Peyer's patch (tissue), 4 donors: ENCODE results near the gene ANGPTL4.
"Not testable (repeated sequence)": the region's sequence is repeated elsewhere in the genome, so short reads cannot be mapped to it uniquely, and the experiment has no call there.

Experiments used
- POLR2A ChIP-seq, 2 donors: fragments of 450-650 bp; IDR thresholded peaks; one replicate each; pipeline ENCODE4 v1.5.1; 2017; ENCODE audit warnings: antibody characterized with exemption in 2 of 2, mild to moderate bottlenecking in 2 of 2, moderate library complexity in 2 of 2
- TF ChIP-seq, protein P1 (sequence below), 6 experiments: fragments of 450-650 bp in 4 of 6; fragments of 200-600 bp in 2 of 6; sonication (generic) in 1 of 6; IDR thresholded peaks; one replicate each; pipeline ENCODE4 v1.5.1; 2017 to 2019; ENCODE audit warnings: antibody characterized with exemption in 6 of 6, mild to moderate bottlenecking in 3 of 6, moderate library complexity in 1 of 6

DNA sequence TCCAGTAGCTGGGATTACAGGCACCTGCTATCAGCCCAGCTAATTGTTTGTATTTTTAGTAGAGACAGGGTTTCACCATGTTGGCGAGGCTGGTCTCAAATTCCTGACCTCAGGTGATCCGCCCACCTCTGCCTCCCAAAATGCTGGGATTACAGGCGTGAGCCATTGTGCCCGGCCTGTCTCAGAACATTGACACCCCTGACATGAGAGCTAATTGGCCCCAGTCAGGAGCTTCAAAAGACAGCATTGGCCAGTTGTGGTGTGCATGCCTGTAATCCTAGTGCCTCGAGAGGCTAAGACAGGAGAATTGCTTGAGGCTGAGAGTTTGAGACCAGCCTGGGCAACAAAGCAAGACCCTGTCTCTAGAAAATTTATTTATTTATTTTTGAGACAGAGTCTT is 11.1 kb upstream of the ANGPTL4 start:
- TF ChIP-seq, protein P1, sequence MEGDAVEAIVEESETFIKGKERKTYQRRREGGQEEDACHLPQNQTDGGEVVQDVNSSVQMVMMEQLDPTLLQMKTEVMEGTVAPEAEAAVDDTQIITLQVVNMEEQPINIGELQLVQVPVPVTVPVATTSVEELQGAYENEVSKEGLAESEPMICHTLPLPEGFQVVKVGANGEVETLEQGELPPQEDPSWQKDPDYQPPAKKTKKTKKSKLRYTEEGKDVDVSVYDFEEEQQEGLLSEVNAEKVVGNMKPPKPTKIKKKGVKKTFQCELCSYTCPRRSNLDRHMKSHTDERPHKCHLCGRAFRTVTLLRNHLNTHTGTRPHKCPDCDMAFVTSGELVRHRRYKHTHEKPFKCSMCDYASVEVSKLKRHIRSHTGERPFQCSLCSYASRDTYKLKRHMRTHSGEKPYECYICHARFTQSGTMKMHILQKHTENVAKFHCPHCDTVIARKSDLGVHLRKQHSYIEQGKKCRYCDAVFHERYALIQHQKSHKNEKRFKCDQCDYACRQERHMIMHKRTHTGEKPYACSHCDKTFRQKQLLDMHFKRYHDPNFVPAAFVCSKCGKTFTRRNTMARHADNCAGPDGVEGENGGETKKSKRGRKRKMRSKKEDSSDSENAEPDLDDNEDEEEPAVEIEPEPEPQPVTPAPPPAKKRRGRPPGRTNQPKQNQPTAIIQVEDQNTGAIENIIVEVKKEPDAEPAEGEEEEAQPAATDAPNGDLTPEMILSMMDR (IDR thresholded peaks at IDR 0.05) = not testable (repeated sequence)
- not testable (repeated sequence) for TF ChIP-seq POLR2A (IDR thresholded peaks at IDR 0.05)
